Thyroid gland (tissue), 4 donors: ENCODE measurements around the gene INSM1. TPM values are rescaled to one million over a fixed set of nuclear protein-coding genes. Genes with fewer than 3 reads are reported as not detected.

Experiments
- DNase-seq, 2 donors: peaks; one replicate each; pipeline ENCODE4 v3.0.0-alpha.2; 2019
- H3K27ac ChIP-seq, 3 donors: fragments of 200-600 bp; sonication (generic); 1 replicate in 2 of 3; 2 replicates in 1 of 3; pipeline ENCODE4 v1.5.1; 2016 to 2019; ENCODE audit warnings: mild to moderate bottlenecking in 1 of 3, moderate library complexity in 1 of 3
- H3K27me3 ChIP-seq: fragments of 200-600 bp; sonication (generic); one replicate; pipeline ENCODE4 v1.5.1; 2019
- H3K36me3 ChIP-seq, 2 donors: fragments of 200-600 bp; sonication (generic); one replicate each; pipeline ENCODE4 v1.5.1; 2016 to 2019
- H3K4me1 ChIP-seq, 2 donors: fragments of 200-600 bp; sonication (generic); one replicate each; pipeline ENCODE4 v1.5.1; 2017 to 2019
- H3K4me3 ChIP-seq, 3 donors: fragments of 200-600 bp; sonication (generic); replicated peaks in 1 of 3; 1 replicate in 2 of 3; 2 replicates in 1 of 3; pipeline ENCODE4 v1.5.1; 2016; ENCODE audit warnings: mild to moderate bottlenecking in 1 of 3
- H3K9me3 ChIP-seq: fragments of 200-600 bp; sonication (generic); one replicate; pipeline ENCODE4 v1.5.1; 2017
- POLR2A ChIP-seq, 2 donors: fragments of 450-650 bp; IDR thresholded peaks; one replicate each; pipeline ENCODE4 v1.6.1; 2017; ENCODE audit warnings: antibody characterized with exemption in 2 of 2, mild to moderate bottlenecking in 2 of 2, moderate library complexity in 1 of 2
- WGBS, 2 donors: methylation state at CpG; one replicate each; pipeline ENCODE4 v1.1.5; 2017; 5-methylcytosine and 5-hydroxymethylcytosine counted together
- intact Hi-C: fragments of 100-400 bp; cut with DNase I; formaldehyde crosslinking; loops from one replicate; pipeline ENCODE4 v1.15.1; 2023
- total RNA-seq, 4 donors: library from RNA; depleted of rRNA; stranded (reverse); fragments of >200 nt; gene quantifications; one replicate each; pipeline ENCODE4 v1.2.3, GENCODE V29; 2016
- TF ChIP-seq, protein P1 (sequence below), 6 experiments: fragments of 200-600 bp in 3 of 6; fragments of 450-650 bp in 3 of 6; sonication (generic) in 3 of 6; IDR thresholded peaks; one replicate each; pipeline ENCODE4 v1.5.1; 2016 to 2019; ENCODE audit warnings: antibody characterized with exemption in 6 of 6, mild to moderate bottlenecking in 2 of 6, inconsistent platforms in 1 of 6, moderate library complexity in 1 of 6

INSM1 gene
- total RNA-seq, 4 donors from 2014 or later: 0.49 TPM; not detected in 3

DNA sequence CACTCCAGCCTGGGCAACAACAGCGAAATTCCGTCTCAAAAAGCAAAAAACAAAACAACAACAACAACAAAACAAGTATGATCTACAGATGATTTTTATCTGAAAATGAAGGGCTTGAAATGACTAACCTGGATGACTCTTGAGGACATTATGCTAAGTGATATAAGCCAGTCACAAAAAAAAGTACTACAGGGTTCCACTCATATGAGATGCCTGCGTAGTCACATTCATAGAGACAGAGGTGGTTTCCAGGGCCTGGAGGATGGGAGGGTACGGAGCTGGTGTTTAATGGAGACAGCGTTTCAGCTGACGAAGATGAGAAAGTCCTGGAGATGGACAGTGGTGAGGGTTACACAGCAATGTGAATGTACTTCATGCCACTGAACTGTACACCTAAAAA, 8.3 kb upstream of the INSM1 start:
- peaks cover 10% of the 10 kb centered on the region for H3K27me3 ChIP-seq
- no peaks in the 10 kb centered on the region for H3K9me3 ChIP-seq
- peaks cover 6 to 14% of the 10 kb centered on the region in 2 donors for H3K4me1 ChIP-seq
- no peak overlapping the region for H3K4me3 ChIP-seq
- intact Hi-C loops: no loop called here
- 88 to 90% methylated on average over 6 of the region's 6 CpGs for WGBS, 2 donors
- no peaks in the 10 kb centered on the region for H3K36me3 ChIP-seq
- no peak for TF ChIP-seq POLR2A (IDR thresholded peaks at IDR 0.05)
- TF ChIP-seq, protein P1, sequence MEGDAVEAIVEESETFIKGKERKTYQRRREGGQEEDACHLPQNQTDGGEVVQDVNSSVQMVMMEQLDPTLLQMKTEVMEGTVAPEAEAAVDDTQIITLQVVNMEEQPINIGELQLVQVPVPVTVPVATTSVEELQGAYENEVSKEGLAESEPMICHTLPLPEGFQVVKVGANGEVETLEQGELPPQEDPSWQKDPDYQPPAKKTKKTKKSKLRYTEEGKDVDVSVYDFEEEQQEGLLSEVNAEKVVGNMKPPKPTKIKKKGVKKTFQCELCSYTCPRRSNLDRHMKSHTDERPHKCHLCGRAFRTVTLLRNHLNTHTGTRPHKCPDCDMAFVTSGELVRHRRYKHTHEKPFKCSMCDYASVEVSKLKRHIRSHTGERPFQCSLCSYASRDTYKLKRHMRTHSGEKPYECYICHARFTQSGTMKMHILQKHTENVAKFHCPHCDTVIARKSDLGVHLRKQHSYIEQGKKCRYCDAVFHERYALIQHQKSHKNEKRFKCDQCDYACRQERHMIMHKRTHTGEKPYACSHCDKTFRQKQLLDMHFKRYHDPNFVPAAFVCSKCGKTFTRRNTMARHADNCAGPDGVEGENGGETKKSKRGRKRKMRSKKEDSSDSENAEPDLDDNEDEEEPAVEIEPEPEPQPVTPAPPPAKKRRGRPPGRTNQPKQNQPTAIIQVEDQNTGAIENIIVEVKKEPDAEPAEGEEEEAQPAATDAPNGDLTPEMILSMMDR (IDR thresholded peaks at IDR 0.05): no peak
- DNase-seq: no peak
- H3K27ac ChIP-seq: no peak overlapping the region

DNA sequence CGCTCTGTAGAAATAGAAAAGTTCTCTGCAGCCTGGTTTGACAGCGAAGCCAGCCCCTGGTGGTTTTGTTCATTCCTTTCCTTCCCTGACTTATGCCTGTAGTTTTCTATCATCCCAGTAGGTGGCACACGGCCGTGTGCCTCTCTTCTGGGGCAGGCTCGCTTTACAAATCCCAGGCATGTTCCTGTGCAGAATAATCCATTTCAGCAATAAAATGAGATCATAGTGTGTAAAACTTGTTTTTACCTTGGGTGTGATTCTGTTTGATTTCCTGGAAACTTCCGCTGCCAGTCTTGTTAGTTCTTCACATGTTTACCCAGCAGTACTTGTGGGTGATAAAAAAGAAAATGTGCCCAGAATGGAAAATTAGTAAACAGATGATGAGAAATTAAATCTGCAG, 7.4 kb upstream of the INSM1 start:
- Histone ChIP-seq H3K36me3 (no peaks in the 10 kb centered on the region), H3K27ac (no peak overlapping the region), H3K9me3 (no peaks in the 10 kb centered on the region), H3K4me1 (peaks cover 6 to 21% of the 10 kb centered on the region in 2 donors), H3K27me3 (peaks cover 18% of the 10 kb centered on the region), H3K4me3 (no peak overlapping the region)
- intact Hi-C loops: no loop called here
- no peak for TF ChIP-seq POLR2A (IDR thresholded peaks at IDR 0.05)
- TF ChIP-seq, protein P1 (IDR thresholded peaks at IDR 0.05): peak; percentile 28 to 81 (median 70)
- DNase-seq: peak; percentile 40 to 51
- 4 to 7% methylated on average over 6 of the region's 6 CpGs for WGBS, 2 donors

- DNase-seq: no peak
- Histone ChIP-seq H3K4me3 (no peak overlapping the region), H3K9me3 (no peaks in the 10 kb centered on the region), H3K36me3 (no peaks in the 10 kb centered on the region), H3K27ac (no peak overlapping the region), H3K27me3 (peaks cover 33% of the 10 kb centered on the region), H3K4me1 (peaks cover 11 to 37% of the 10 kb centered on the region in 2 donors)
- intact Hi-C loops: no loop called here
- WGBS, 2 donors: 5% methylated on average over 17 of the region's 17 CpGs
- no peak for TF ChIP-seq POLR2A (IDR thresholded peaks at IDR 0.05)
- TF ChIP-seq, protein P1 (IDR thresholded peaks at IDR 0.05): no peak
Observed at GRCh38 chr20:20362774-20363433, 5.0 kb upstream of the INSM1 start.

GRCh38 chr20:20363434-20363798, 4.5 kb upstream of the INSM1 start:
- H3K4me3 ChIP-seq: no peak overlapping the region
- peaks cover 33% of the 10 kb centered on the region for H3K27me3 ChIP-seq
- H3K36me3 ChIP-seq: no peaks in the 10 kb centered on the region
- H3K4me1 ChIP-seq: peaks cover 11 to 39% of the 10 kb centered on the region in 2 donors
- TF ChIP-seq, protein P1 (IDR thresholded peaks at IDR 0.05): no peak
- no peak for TF ChIP-seq POLR2A (IDR thresholded peaks at IDR 0.05)
- WGBS, 2 donors: 6 to 8% methylated on average over 15 of the region's 15 CpGs
- intact Hi-C loops: no loop called here
- no peaks in the 10 kb centered on the region for H3K9me3 ChIP-seq
- no peak for DNase-seq
- no peak overlapping the region for H3K27ac ChIP-seq

DNA sequence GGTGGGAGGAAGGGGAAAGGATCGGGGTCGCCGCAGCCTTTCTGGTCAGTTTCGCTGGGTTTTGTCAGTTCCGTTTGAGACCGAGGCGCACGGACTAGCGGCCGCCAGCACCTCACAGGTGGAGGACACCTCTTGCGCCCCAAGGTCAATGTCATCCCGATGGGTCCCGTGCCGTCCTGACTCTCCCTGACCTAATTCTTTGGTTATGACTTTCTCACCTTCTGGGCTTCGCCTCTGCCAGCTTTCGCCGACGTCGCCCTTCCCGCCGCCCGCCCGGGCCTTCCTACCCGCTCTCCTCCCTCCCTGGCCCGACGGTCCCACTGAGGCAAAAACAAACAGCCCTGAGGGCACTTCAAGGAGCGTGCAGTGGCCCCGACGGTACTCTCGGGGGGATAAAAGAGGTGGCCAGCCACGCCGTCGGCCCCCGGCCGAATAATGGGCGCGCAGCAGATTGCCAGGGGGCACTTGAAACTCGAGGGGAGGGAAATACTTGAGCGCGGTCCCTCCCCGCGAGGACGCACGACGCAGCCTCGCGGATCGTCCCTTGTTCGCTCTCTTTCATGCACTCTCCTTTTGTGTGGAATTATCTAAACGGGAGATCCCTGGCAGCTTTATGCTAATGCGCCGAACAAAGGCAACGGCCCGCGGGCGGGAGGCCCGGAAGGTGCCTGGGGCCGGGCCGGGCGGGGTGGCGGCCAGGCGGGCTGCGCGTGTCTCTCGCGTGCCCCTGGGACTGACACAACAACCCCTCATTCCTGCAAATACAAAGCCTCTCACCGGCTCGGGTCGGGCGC, 3.9 kb upstream of the INSM1 start:
- no peak overlapping the region for H3K27ac ChIP-seq
- H3K4me1 ChIP-seq: peaks cover 11 to 42% of the 10 kb centered on the region in 2 donors
- TF ChIP-seq, protein P1 (IDR thresholded peaks at IDR 0.05): no peak
- 2 to 4% methylated on average over 45 to 57 of the region's 70 CpGs for WGBS, 2 donors
- intact Hi-C loops: no loop called here
- H3K9me3 ChIP-seq: no peaks in the 10 kb centered on the region
- no peaks in the 10 kb centered on the region for H3K36me3 ChIP-seq
- no peak for DNase-seq
- peaks cover 33% of the 10 kb centered on the region for H3K27me3 ChIP-seq
- H3K4me3 ChIP-seq: no peak overlapping the region
